Testis (tissue), 3 donors: ENCODE results near the gene HSPB6. TPM values are rescaled to one million over a fixed set of nuclear protein-coding genes. Genes with fewer than 3 reads are reported as not detected.

Experiments used
- DNase-seq: peaks from one replicate; pipeline ENCODE4 v3.0.0-alpha.2; 2019
- H3K27ac ChIP-seq, 2 donors: fragments of 200-600 bp; sonication (generic); one replicate each; pipeline ENCODE4 v1.5.1; 2019
- H3K27me3 ChIP-seq: fragments of 200-600 bp; sonication (generic); one replicate; pipeline ENCODE4 v1.5.1; 2019
- H3K36me3 ChIP-seq: fragments of 200-600 bp; sonication (generic); one replicate; pipeline ENCODE4 v1.5.1; 2017; ENCODE audit warnings: low read depth; ENCODE audit errors: missing control alignments
- H3K4me1 ChIP-seq: fragments of 200-600 bp; sonication (generic); one replicate; pipeline ENCODE4 v1.5.1; 2019
- H3K4me3 ChIP-seq, 2 donors: fragments of 200-600 bp; sonication (generic); one replicate each; pipeline ENCODE4 v1.5.1; 2017 to 2019
- H3K9me3 ChIP-seq: fragments of 200-600 bp; sonication (generic); one replicate; pipeline ENCODE4 v1.5.1; 2017
- CTCF ChIP-seq, 3 experiments: fragments of 450-650 bp in 2 of 3; fragments of 200-600 bp in 1 of 3; sonication (generic) in 1 of 3; IDR thresholded peaks; one replicate each; pipeline ENCODE4 v1.5.1; 2016 to 2019; ENCODE audit warnings: antibody characterized with exemption in 3 of 3, mild to moderate bottlenecking in 2 of 3, moderate library complexity in 1 of 3
- POLR2A ChIP-seq: fragments of 450-650 bp; IDR thresholded peaks from one replicate; pipeline ENCODE4 v1.6.1; 2017; ENCODE audit warnings: antibody characterized with exemption, mild to moderate bottlenecking, moderate library complexity
- WGBS, 2 donors: methylation state at CpG; one replicate each; pipeline ENCODE4 v1.1.5; 2018; 5-methylcytosine and 5-hydroxymethylcytosine counted together
- intact Hi-C: fragments of 100-400 bp; cut with DNase I; formaldehyde crosslinking; loops from one replicate; pipeline ENCODE4 v1.15.1; 2023; ENCODE audit warnings: low total_unique reads
- polyA plus RNA-seq: library from polyadenylated mRNA; stranded (reverse); fragments of 350-450 nt; fragmentation: Illumina TruSeq; extraction: RNeasy Lipid Tissue Mini Kit (QIAGEN cat#74804); gene quantifications from one replicate; pipeline ENCODE4 v1.2.3, GENCODE V29; 2014; ENCODE audit warnings: low read depth, low replicate concordance; ENCODE audit not compliant: insufficient read depth
- total RNA-seq, 2 donors: library from RNA; depleted of rRNA; stranded (reverse); fragments of >200 nt; gene quantifications; one replicate each; pipeline ENCODE4 v1.2.3, GENCODE V29; 2016

The HSPB6 gene
- total and polyA plus RNA-seq, 3 donors from 2014 or later, result 50.9 to 146 (median 57.1) TPM

GRCh38 chr19:35715981-35716800 is 40.6 kb downstream of the HSPB6 start:
- peak; percentile 78 for DNase-seq

GRCh38 chr19:35715355-35715809 is 41.4 kb downstream of the HSPB6 start:
- peaks cover 25% of the 10 kb centered on the region for H3K4me1 ChIP-seq
- 60 to 77% methylated on average over 1 to 7 of the region's 7 CpGs for WGBS, 2 donors
- TF ChIP-seq CTCF (IDR thresholded peaks at IDR 0.05) (no peak), POLR2A (no peak)
- H3K36me3 ChIP-seq, result no peaks in the 10 kb centered on the region
- H3K27me3 ChIP-seq, result no peaks in the 10 kb centered on the region
- DNase-seq, result no peak
- no peaks in the 10 kb centered on the region for H3K9me3 ChIP-seq
- intact Hi-C loops, result loop anchor here (10.0 kb wide), 1 partner anchor 171 kb away; the partner anchor contains the start of gene TMEM147
- no peak overlapping the region for H3K4me3 ChIP-seq
- H3K27ac ChIP-seq, result no peak overlapping the region

More at GRCh38 chr19:35715981-35716800, 40.6 kb downstream of the HSPB6 start:
- Histone ChIP-seq H3K9me3 (no peaks in the 10 kb centered on the region), H3K27me3 (no peaks in the 10 kb centered on the region), H3K36me3 (no peaks in the 10 kb centered on the region), H3K4me3 (peak overlapping the region; percentile 79 to 85), H3K4me1 (peaks cover 25% of the 10 kb centered on the region), H3K27ac (peak overlapping the region; percentile 74 to 91)
- intact Hi-C loops, result loop anchor here (10.0 kb wide), 1 partner anchor 171 kb away; the partner anchor contains the start of gene TMEM147
- TF ChIP-seq POLR2A, result no peak
- no peak for TF ChIP-seq CTCF (IDR thresholded peaks at IDR 0.05)
- 3 to 5% methylated on average over 42 to 52 of the region's 52 CpGs for WGBS, 2 donors

GRCh38 chr19:35714601-35715354 is 42.1 kb downstream of the HSPB6 start:
- no peak for TF ChIP-seq POLR2A
- no peak for TF ChIP-seq CTCF (IDR thresholded peaks at IDR 0.05)
- intact Hi-C loops, result loop anchor here (10.0 kb wide), 1 partner anchor 170 kb away; the partner anchor contains the start of gene TMEM147
- peaks cover 20% of the 10 kb centered on the region for H3K4me1 ChIP-seq
- no peaks in the 10 kb centered on the region for H3K36me3 ChIP-seq
- no peak for DNase-seq
- H3K9me3 ChIP-seq, result no peaks in the 10 kb centered on the region
- no peak overlapping the region for H3K4me3 ChIP-seq
- H3K27me3 ChIP-seq, result no peaks in the 10 kb centered on the region
- no peak overlapping the region for H3K27ac ChIP-seq
- WGBS, 2 donors, result 70 to 78% methylated on average over 10 to 14 of the region's 14 CpGs

GRCh38 chr19:35713904-35714495 is 42.8 kb downstream of the HSPB6 start:
- DNase-seq, result no peak
- WGBS, 2 donors, result 79 to 89% methylated on average over 10 to 12 of the region's 12 CpGs
- Histone ChIP-seq H3K36me3 (no peaks in the 10 kb centered on the region), H3K9me3 (no peaks in the 10 kb centered on the region), H3K4me1 (peaks cover 12% of the 10 kb centered on the region), H3K27me3 (no peaks in the 10 kb centered on the region), H3K27ac (no peak overlapping the region), H3K4me3 (no peak overlapping the region)
- intact Hi-C loops, result loop anchor here (10.0 kb wide), 1 partner anchor 169 kb away; the partner anchor contains the start of gene TMEM147
- TF ChIP-seq CTCF (IDR thresholded peaks at IDR 0.05) (no peak), POLR2A (no peak)
